IMR-90 (cell line): ENCODE results near the gene STAU1. TPM values are rescaled to one million over a fixed set of nuclear protein-coding genes. Genes with fewer than 3 reads are reported as not detected.

Experiments
- polyA plus RNA-seq, 3 experiments: library from polyadenylated mRNA; depleted of rRNA; stranded (reverse); fragments of >200 nt; gene quantifications; 2 replicates each; pipeline ENCODE4 v1.2.3, GENCODE V29; 2012; ENCODE audit warnings: low replicate concordance in 1 of 3
- total RNA-seq: library from RNA; depleted of rRNA; stranded (reverse); fragments of >200 nt; gene quantifications from 2 replicates; pipeline ENCODE4 v1.2.3, GENCODE V29; 2012; rRNA removed

The STAU1 gene
- total and polyA plus RNA-seq, 2 of the 4 experiments (the other 2 are of a cell fraction), result 35.3 to 50.3 TPM

Other genes with a start within 250 kb of the STAU1 start
- gene CSE1L, start 142.0 kb downstream of the STAU1 start, total RNA-seq, result 81.7 and 114 TPM in 2 replicates
- 26.4 and 34.3 TPM in 2 replicates for gene CSE1L, start 142.0 kb downstream of the STAU1 start, polyA plus RNA-seq (2012; rRNA removed)
- gene DDX27, start 31.1 kb upstream of the STAU1 start, total RNA-seq, result 28.3 and 33.2 TPM in 2 replicates
- gene DDX27, start 31.1 kb upstream of the STAU1 start, polyA plus RNA-seq (2012; rRNA removed), result 36.7 and 44.5 TPM in 2 replicates
- 46.7 and 60.9 TPM in 2 replicates for gene ZNFX1, start 89.7 kb upstream of the STAU1 start, total RNA-seq
- gene ZNFX1, start 89.7 kb upstream of the STAU1 start, polyA plus RNA-seq (2012; rRNA removed), result 8.5 and 10.9 TPM in 2 replicates